Measurements from ENCODE around the gene S1PR4.
A peak's percentile ranks its signal among the peaks of the same experiment; 100 is the strongest.

S1PR4 gene

DNA sequence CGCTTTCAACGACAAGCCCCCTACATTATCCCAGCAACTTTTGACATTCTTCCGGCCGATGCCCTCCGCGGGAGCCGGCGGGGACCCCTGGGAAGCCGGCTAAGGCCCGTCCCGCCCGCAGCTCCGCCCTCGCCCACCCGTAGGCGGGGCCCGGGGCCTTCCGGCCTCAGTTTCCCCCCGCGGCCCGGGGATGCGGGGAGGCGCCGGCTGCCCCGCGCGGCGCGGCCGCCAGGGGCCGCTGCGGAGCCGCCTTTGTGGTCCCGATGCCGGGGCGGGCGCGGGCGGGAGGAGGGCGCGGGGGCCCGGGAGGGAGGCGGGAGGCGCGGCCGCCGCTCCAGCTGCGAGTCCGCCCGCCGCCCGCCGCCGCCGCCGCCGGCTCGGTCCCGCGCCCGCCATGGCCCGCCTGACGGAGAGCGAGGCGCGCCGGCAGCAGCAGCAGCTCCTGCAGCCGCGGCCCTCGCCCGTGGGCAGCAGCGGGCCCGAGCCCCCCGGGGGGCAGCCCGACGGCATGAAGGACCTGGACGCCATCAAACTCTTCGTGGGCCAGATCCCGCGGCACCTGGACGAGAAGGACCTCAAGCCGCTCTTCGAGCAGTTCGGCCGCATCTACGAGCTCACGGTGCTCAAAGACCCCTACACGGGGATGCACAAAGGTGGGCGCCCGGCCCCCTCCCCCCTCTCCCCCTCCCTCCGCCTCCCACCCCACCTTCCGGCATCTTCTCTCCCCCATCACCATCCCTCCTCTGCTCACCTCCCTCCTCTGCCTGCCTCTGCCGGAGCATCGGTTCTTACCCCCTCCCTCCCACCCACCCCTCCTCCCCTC lies 46.0 kb downstream of the S1PR4 start, which contains the start of gene CELF5:
Gene CELF5 (plus strand): TSS at position 316 of the 823 bp plus-strand sequence. CDS start 79 bp downstream, at position 395.
- DNase-seq = peak in 1 of 2 experiments; percentile 57

DNA sequence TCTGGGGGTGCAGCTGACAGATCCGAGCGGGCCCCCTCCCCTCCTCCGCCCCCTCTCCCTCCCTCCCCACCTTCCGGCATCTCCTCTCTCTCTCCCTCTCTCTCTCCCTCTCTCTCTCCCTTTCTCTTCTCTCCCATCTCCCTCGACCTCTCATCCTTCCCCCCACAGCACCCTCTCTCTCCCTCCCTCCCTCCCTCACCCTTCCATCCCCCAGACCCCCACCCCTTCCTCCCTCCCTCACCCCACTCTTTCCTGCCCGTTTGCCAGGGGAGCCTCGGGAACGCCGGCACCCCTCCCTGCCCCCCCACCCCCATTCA lies 46.6 kb downstream of the S1PR4 start:
- DNase-seq = no peak

DNA sequence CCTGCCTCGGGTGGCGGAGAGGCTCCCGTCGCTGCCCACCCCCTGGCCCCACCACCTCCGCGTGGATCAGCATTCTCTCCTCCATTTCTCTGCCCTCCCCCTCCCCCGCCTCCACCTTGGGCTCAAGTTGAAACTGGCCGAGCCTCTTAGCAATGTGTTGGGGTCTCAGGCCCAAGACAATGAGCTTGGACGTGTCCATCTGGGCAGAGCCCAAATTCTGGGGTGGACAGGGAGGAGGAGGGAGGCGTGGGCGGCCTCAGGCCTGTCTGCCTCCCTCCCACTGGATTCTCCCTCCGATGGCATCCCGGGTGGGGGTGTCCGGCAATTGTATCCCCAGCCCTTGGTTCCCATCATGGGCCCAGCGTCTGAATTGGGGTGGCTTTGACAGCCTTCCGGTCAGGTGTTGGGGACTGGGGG lies 47.1 kb downstream of the S1PR4 start:
- no peak for DNase-seq

DNA sequence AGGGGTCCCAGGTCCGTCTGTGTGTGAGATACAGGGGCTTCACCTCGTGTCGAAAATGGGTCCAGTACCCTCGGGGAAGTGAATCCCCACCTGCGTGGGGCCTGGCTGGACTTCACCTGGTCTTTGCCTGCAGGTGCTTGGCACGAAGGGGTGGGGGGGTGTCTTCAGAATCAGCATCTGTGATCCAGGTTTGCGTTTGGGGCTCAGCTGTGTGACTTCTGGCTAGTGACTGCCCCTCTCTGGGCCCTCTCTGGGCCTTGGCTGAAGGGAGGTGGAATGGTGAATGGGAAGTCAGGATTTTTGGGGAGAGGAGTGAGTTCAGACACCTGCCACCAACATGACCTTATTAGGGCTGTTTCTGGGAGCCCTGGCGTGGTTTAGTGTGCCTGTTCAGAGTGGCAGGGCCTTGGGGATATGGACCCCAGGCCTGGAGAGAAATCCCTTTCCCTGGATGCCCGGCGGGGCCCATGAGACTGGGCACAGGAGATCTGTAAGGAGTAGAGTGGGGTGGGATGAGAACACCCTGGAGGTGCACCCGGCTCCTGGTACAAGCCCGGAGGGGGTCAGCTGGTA lies 48.6 kb downstream of the S1PR4 start:
- no peak for DNase-seq

DNA sequence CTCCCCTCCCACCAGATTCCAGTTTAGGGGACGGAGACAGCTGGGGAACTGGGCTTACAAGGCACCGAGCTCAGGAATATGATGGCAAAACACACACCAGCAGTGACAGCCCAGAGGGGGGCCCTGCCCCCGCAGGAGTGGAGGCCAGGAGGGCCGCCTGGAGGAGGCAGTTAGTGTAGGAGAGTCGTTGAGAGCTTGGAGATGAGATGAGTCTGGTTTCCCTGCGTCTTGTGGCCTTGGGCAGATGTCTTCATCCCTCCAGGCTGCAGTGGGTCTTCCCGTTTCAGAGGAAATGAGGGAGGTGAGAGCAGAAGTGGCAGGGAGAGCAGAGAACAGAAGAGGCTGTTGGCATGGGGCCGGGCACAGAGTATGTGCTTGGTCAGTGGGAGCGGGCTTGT lies 50.8 kb downstream of the S1PR4 start:
- no peak for DNase-seq

Measured in NCI-H187 (cell line).